ENCODE results near the gene MTFR1L. TPM values are rescaled to one million over a fixed set of nuclear protein-coding genes. Genes with fewer than 3 reads are reported as not detected.
A peak's percentile ranks its signal among the peaks of the same experiment; 100 is the strongest.

Gene MTFR1L
- total and polyA plus RNA-seq, 9 of the 15 experiments (the other 6 are each of a cell fraction or from before 2014, with no cell fraction given): 41.4 to 98.5 (median 53.7) TPM

DNA sequence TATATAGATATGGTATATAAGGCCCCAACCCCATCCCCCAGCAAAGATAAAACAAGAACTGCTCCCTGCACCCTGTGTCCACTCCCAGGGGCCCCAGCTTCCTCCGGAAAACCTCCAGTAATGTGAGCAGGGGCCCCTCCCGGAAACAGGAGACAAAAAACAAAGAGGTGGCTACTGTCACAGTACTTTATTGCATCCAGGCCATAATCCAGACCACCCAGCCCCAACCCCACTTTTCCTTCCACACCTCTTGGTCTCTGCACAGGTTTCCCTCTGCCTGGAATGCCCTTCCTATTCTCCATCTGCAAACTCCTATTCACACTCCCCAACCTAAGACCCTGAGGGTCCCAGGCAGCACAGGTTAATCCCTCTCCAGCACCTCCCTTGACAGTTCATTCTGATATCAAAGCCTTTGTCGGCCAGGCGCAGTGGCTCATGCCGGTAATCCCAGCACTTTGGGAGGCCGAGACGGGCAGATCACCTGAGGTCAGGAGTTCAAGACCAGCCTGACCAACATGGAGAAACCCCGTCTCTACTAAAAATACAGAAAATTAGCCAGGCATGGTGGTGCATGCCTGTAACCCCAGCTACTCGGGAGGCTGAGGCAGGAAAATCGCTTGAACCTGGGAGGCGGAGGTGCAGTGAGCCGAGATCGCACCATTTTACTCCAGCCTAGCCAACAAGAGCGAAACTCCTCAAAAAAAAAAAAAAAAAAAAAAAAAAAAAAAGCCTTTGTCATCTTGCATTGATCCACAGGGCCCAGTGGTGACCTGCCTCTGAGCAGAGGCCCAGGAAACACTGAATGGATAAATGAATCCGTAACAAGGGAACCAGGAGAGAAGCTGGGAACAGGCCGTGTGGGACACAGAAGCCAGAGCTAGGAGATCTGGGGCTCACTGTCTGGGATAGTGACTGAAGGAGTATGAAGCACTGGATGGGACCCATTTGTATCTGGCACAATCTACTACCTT, 41.8 kb downstream of the MTFR1L start (continued):
- TF ChIP-seq, protein P1, sequence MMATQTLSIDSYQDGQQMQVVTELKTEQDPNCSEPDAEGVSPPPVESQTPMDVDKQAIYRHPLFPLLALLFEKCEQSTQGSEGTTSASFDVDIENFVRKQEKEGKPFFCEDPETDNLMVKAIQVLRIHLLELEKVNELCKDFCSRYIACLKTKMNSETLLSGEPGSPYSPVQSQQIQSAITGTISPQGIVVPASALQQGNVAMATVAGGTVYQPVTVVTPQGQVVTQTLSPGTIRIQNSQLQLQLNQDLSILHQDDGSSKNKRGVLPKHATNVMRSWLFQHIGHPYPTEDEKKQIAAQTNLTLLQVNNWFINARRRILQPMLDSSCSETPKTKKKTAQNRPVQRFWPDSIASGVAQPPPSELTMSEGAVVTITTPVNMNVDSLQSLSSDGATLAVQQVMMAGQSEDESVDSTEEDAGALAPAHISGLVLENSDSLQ (IDR thresholded peaks at IDR 0.05): peak; percentile 74; the same call in 1 of the 2 replicates
- TF ChIP-seq, protein P2, sequence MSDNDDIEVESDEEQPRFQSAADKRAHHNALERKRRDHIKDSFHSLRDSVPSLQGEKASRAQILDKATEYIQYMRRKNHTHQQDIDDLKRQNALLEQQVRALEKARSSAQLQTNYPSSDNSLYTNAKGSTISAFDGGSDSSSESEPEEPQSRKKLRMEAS (CRISPR knock-in tag; IDR thresholded peaks at IDR 0.05): peak; percentile 5; the same call in 1 of the 2 replicates
- TF ChIP-seq ZNF589 (CRISPR knock-in tag; IDR thresholded peaks at IDR 0.05; ENCODE audit: low read depth): peak; percentile 74; the same call in 1 of the 2 replicates
- no peak for TF ChIP-seq DIDO1 (tag; IDR thresholded peaks at IDR 0.05; ENCODE audit: low read depth)
- TF ChIP-seq, protein P3, sequence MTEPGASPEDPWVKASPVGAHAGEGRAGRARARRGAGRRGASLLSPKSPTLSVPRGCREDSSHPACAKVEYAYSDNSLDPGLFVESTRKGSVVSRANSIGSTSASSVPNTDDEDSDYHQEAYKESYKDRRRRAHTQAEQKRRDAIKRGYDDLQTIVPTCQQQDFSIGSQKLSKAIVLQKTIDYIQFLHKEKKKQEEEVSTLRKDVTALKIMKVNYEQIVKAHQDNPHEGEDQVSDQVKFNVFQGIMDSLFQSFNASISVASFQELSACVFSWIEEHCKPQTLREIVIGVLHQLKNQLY (CRISPR knock-in tag; conservative IDR thresholded peaks at IDR 0.05): no peak
- peak; percentile 86 for TF ChIP-seq ZNF384 (IDR thresholded peaks at IDR 0.05; ENCODE audit: low read depth, low read length)
- TF ChIP-seq TEAD1 (CRISPR knock-in tag; IDR thresholded peaks at IDR 0.05): 0 out of 4 replicates have a peak, but pooled peaks of 1 of the 2 experiments have one; percentile 31
- TF ChIP-seq, protein P4, sequence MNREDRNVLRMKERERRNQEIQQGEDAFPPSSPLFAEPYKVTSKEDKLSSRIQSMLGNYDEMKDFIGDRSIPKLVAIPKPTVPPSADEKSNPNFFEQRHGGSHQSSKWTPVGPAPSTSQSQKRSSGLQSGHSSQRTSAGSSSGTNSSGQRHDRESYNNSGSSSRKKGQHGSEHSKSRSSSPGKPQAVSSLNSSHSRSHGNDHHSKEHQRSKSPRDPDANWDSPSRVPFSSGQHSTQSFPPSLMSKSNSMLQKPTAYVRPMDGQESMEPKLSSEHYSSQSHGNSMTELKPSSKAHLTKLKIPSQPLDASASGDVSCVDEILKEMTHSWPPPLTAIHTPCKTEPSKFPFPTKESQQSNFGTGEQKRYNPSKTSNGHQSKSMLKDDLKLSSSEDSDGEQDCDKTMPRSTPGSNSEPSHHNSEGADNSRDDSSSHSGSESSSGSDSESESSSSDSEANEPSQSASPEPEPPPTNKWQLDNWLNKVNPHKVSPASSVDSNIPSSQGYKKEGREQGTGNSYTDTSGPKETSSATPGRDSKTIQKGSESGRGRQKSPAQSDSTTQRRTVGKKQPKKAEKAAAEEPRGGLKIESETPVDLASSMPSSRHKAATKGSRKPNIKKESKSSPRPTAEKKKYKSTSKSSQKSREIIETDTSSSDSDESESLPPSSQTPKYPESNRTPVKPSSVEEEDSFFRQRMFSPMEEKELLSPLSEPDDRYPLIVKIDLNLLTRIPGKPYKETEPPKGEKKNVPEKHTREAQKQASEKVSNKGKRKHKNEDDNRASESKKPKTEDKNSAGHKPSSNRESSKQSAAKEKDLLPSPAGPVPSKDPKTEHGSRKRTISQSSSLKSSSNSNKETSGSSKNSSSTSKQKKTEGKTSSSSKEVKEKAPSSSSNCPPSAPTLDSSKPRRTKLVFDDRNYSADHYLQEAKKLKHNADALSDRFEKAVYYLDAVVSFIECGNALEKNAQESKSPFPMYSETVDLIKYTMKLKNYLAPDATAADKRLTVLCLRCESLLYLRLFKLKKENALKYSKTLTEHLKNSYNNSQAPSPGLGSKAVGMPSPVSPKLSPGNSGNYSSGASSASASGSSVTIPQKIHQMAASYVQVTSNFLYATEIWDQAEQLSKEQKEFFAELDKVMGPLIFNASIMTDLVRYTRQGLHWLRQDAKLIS (CRISPR knock-in tag; IDR thresholded peaks at IDR 0.05): no peak
- TF ChIP-seq ZNF253 (CRISPR knock-in tag; conservative IDR thresholded peaks at IDR 0.05): no peak
- no peak for TF ChIP-seq TCF7 (IDR thresholded peaks at IDR 0.05; ENCODE audit: borderline replicate concordance)
- peak; percentile 92 for TF ChIP-seq ETV5 (CRISPR knock-in tag; IDR thresholded peaks at IDR 0.05; ENCODE audit: low read depth)
- no peak for TF ChIP-seq LARP7 (IDR thresholded peaks at IDR 0.05)
- TF ChIP-seq MTA1 (IDR thresholded peaks at IDR 0.05; ENCODE audit: borderline replicate concordance): no peak; the same call in none of the 2 replicates
- no peak for TF ChIP-seq SRSF9 (IDR thresholded peaks at IDR 0.05; ENCODE audit: borderline replicate concordance, low read depth, low read length)
- TF ChIP-seq ZNF764 (CRISPR knock-in tag; IDR thresholded peaks at IDR 0.05; ENCODE audit: low read depth): no peak
